HG02610 (cell line): ENCODE results near the gene NAIF1.
"Not testable (repeated sequence)": the region's sequence is repeated elsewhere in the genome, so short reads cannot be mapped to it uniquely, and the experiment has no call there.

Experiments used
- ATAC-seq: cut with Tn5 transposase; IDR thresholded peaks from one replicate; pipeline ENCODE4 v1.9.1; 2021; ENCODE audit warnings: mild to moderate bottlenecking, moderate library complexity; ENCODE audit not compliant: unreplicated experiment

Gene NAIF1

GRCh38 chr9:128062279-128062678 lies 4.8 kb downstream of the NAIF1 start:
- ATAC-seq, result no peak

GRCh38 chr9:128061275-128061960 lies 5.7 kb downstream of the NAIF1 start:
- no peak for ATAC-seq

GRCh38 chr9:128059365-128059983 lies 7.6 kb downstream of the NAIF1 start:
- no peak for ATAC-seq

- no peak for ATAC-seq
Measured at GRCh38 chr9:128057724-128058409, 9.3 kb downstream of the NAIF1 start.

GRCh38 chr9:128056887-128057723 lies 10.0 kb downstream of the NAIF1 start:
- no peak for ATAC-seq

- ATAC-seq, result no peak
Measured at GRCh38 chr9:128056086-128056485, 11.0 kb downstream of the NAIF1 start.

GRCh38 chr9:128055344-128056040 lies 11.6 kb downstream of the NAIF1 start:
- no peak for ATAC-seq

- ATAC-seq, result no peak
Measured at GRCh38 chr9:128054087-128054486, 13.0 kb downstream of the NAIF1 start.

GRCh38 chr9:128053560-128053959 lies 13.6 kb downstream of the NAIF1 start:
- ATAC-seq, result no peak

GRCh38 chr9:128051932-128052709 lies 15.0 kb downstream of the NAIF1 start:
- no peak for ATAC-seq

GRCh38 chr9:128049843-128050242 lies 17.3 kb downstream of the NAIF1 start:
- ATAC-seq, result no peak

- no peak for ATAC-seq
Measured at GRCh38 chr9:128048663-128049062, 18.5 kb downstream of the NAIF1 start.

GRCh38 chr9:128047231-128047630 lies 19.9 kb downstream of the NAIF1 start:
- no peak for ATAC-seq

GRCh38 chr9:128045831-128046230 lies 21.3 kb downstream of the NAIF1 start:
- no peak for ATAC-seq

- not testable (repeated sequence) for ATAC-seq
Measured at GRCh38 chr9:128045409-128045808, 21.7 kb downstream of the NAIF1 start.

GRCh38 chr9:128043467-128043868 lies 23.7 kb downstream of the NAIF1 start:
- no peak for ATAC-seq

GRCh38 chr9:128042043-128042442 lies 25.1 kb downstream of the NAIF1 start:
- no peak for ATAC-seq

GRCh38 chr9:128040783-128041182 lies 26.3 kb downstream of the NAIF1 start:
- not testable (repeated sequence) for ATAC-seq

- not testable (repeated sequence) for ATAC-seq
Measured at GRCh38 chr9:128036522-128036921, 30.6 kb downstream of the NAIF1 start.
